AG04450 (cell line): Measurements from ENCODE around the gene FLNC. TPM values are rescaled to one million over a fixed set of nuclear protein-coding genes. Genes with fewer than 3 reads are reported as not detected.

Experiments
- CTCF ChIA-PET: fragments of 300-600, 350-600 bp; formaldehyde crosslinking; extraction: SDS; loops from one replicate; lab custom pipeline; 2022; ENCODE audit warnings: antibody characterized with exemption, inconsistent platforms; lab: Charles Lee
- POLR2A ChIA-PET: fragments of 350-600 bp; formaldehyde crosslinking; extraction: SDS; loops from one replicate; lab custom pipeline; 2021; ENCODE audit warnings: antibody characterized with exemption, inconsistent platforms; lab: Yijun Ruan, JAX
- DNase-seq: peaks from one replicate; pipeline ENCODE4 v3.0.0-alpha.2; 2011; ENCODE audit warnings: low read depth, low spot score
- H3K27ac ChIP-seq: one replicate; pipeline ENCODE4 v1.5.1; 2012; ENCODE audit warnings: low read depth, low read length, control low read depth
- H3K27me3 ChIP-seq: one replicate; pipeline ENCODE4 v1.6.0; 2012; ENCODE audit warnings: low read length; ENCODE audit not compliant: control insufficient read depth, insufficient read depth
- H3K4me3 ChIP-seq: 2 replicates; pipeline ENCODE4 v1.5.1; 2011; ENCODE audit warnings: mild to moderate bottlenecking, low read depth, low read length, control low read depth
- H3K9me3 ChIP-seq: 2 replicates; pipeline ENCODE4 v1.5.1; 2012; ENCODE audit warnings: low read length; ENCODE audit not compliant: control insufficient read depth, insufficient read depth
- CTCF ChIP-seq: IDR thresholded peaks from 2 replicates; pipeline ENCODE4 v1.5.1; 2011; ENCODE audit warnings: low read depth, low read length, control low read depth, inconsistent platforms
- polyA plus RNA-seq: library from polyadenylated mRNA; depleted of rRNA; stranded (reverse); fragments of >200 nt; gene quantifications from 2 replicates; pipeline ENCODE4 v1.2.3, GENCODE V29; 2011

The FLNC gene
- polyA plus RNA-seq, 1 experiment: 25.8 TPM

GRCh38 chr7:128785738-128786137 is 44.5 kb upstream of the FLNC start:
- peaks cover 25% of the 10 kb centered on the region for H3K27me3 ChIP-seq
- no peak overlapping the region for H3K4me3 ChIP-seq
- H3K27ac ChIP-seq: no peak overlapping the region
- POLR2A ChIA-PET: no interaction called here
- no peaks in the 10 kb centered on the region for H3K9me3 ChIP-seq
- DNase-seq: no peak
- no peak for TF ChIP-seq CTCF
- CTCF ChIA-PET: no interaction called here

GRCh38 chr7:128788446-128789412 is 41.5 kb upstream of the FLNC start:
- CTCF ChIA-PET: no interaction called here
- Histone ChIP-seq H3K27ac (no peak overlapping the region), H3K4me3 (no peak overlapping the region), H3K27me3 (peaks cover 25% of the 10 kb centered on the region), H3K9me3 (no peaks in the 10 kb centered on the region; the same call in 1 of the 2 replicates)
- DNase-seq: no peak
- POLR2A ChIA-PET: interaction anchor here (1.1 kb wide), 1 partner anchor 43 kb away, joined by 7 read pairs; no protein-coding TSS in a partner anchor
- no peak for TF ChIP-seq CTCF

GRCh38 chr7:128790315-128791041 is 39.7 kb upstream of the FLNC start:
- TF ChIP-seq CTCF: no peak
- DNase-seq: no peak
- ChIA-PET POLR2A (interaction anchor here (1.0 to 1.1 kb wide), 3 partner anchors 19 to 42 kb away, joined by 3 to 16 read pairs (median 3); no protein-coding TSS in a partner anchor), CTCF (no interaction called here)
- peaks cover 22% of the 10 kb centered on the region for H3K27me3 ChIP-seq
- H3K9me3 ChIP-seq: no peaks in the 10 kb centered on the region; the same call in 1 of the 2 replicates
- no peak overlapping the region for H3K27ac ChIP-seq
- H3K4me3 ChIP-seq: peak overlapping the region; percentile 80

- Histone ChIP-seq H3K4me3 (peak within 1 kb of the TSS; percentile 80), H3K27me3 (peaks cover 18% of the 10 kb centered on the region), H3K27ac (no peak within 1 kb of the TSS), H3K9me3 (no peaks in the 10 kb centered on the region; the same call in 1 of the 2 replicates)
- POLR2A ChIA-PET: interaction anchor here (1.0 to 1.1 kb wide), 3 partner anchors 20 to 41 kb away, joined by 3 to 16 read pairs (median 3); no protein-coding TSS in a partner anchor
- no peak for DNase-seq
- TF ChIP-seq CTCF: no peak
- CTCF ChIA-PET: no interaction called here
These were observed 38.9 kb upstream of the FLNC start, which contains the start of gene CCDC136 for GRCh38 chr7:128791121-128791971. CCDC136 (plus strand) TSS chr7:128791968; CDS start chr7:128792412, 444 bp downstream.
